ENCODE data around the gene DAPL1.

DAPL1 gene

DNA sequence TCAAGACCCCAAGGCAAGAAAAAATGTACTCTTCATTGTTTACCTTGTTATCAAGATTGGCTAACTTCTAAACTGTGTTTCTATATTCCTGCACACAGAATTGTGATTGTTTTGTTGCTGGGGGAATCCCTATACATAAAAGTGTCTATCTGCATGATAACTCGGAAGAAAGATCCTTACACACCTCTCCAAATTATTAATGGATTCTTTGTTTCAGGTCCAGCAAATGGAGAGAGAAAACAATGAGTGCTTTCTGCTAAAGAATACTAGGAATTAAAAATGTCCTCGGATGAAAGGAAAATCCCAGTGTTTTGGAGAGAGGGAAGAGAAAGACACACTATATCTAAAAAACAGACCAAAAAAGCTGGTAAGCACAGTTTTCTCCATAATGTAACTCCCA lies 6.2 kb upstream of the DAPL1 start:
- Histone ChIP-seq H3K9me3 (ENCODE audit: control insufficient read depth, low read length) (peaks cover 5% of the 10 kb centered on the region), H3K18ac (ENCODE audit: low read depth in 1 of 2, low read length in 2 of 2) (no peak overlapping the region), H3K27ac (ENCODE audit: low read length, poor library complexity, severe bottlenecking) (no peak overlapping the region), H3K4ac (ENCODE audit: low read depth in 1 of 2, low read length in 2 of 2) (no peak overlapping the region), H3K4me1 (ENCODE audit: control insufficient read depth, insufficient read depth, low read depth, low read length) (no peaks in the 10 kb centered on the region), H2BK5ac (ENCODE audit: low read depth, low read length, poor library complexity, severe bottlenecking) (no peak overlapping the region), H4K91ac (ENCODE audit: low read length) (no peak overlapping the region), H3K4me3 (ENCODE audit: insufficient read depth in 1 of 2, low read depth in 1 of 2, low read length in 2 of 2) (no peak overlapping the region), H3K23ac (ENCODE audit: low read length in 2 of 2) (no peak overlapping the region), H3K9ac (ENCODE audit: low read length) (no peak overlapping the region), H3K36me3 (ENCODE audit: control insufficient read depth in 1 of 2, insufficient read depth in 2 of 2, low read depth in 1 of 2, low read length in 2 of 2) (no peaks in the 10 kb centered on the region), H2BK15ac (ENCODE audit: low read depth, poor library complexity, severe bottlenecking) (no peak overlapping the region), H4K8ac (ENCODE audit: low read length) (no peak overlapping the region), H3K27me3 (ENCODE audit: control insufficient read depth in 1 of 2, insufficient read depth in 1 of 2, low read length in 2 of 2) (peaks cover 0 to 6% of the 10 kb centered on the region in 2 experiments), H2AFZ (ENCODE audit: low read depth, low read length) (no peak overlapping the region), H3K4me2 (ENCODE audit: low read length, poor library complexity, severe bottlenecking) (no peak overlapping the region), H3K14ac (ENCODE audit: low read length in 2 of 2) (no peak overlapping the region), H2BK12ac (ENCODE audit: low read length in 2 of 2) (no peak overlapping the region), H3K79me1 (replicated peaks; ENCODE audit: low read length, poor library complexity, severe bottlenecking) (no peaks in the 10 kb centered on the region), H2AK5ac (ENCODE audit: low read length, severe bottlenecking) (no peak overlapping the region), H2BK120ac (ENCODE audit: low read depth, low read length) (no peak overlapping the region)
- no CpG with 5 or more reads among the region's 2 CpGs for WGBS
- DNase-seq: no peak

DNA sequence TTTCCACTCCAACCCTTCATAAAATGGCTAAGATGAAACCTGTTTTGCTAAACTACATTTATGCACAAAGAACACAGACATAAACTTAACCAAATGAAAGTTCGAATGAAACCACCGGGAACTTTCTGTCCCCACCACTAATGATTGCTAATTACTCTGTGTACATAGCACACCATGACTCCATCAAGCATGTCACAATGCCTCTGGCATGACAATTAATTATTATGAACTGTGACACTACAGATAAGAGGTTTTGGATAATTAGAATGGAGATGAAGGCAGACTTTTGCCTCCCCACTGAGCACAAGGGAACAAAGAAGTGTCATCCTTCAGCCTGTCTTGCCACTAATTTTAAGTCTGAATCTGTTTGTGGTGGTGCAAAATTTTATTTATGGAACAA lies 1.5 kb downstream of the DAPL1 start:
- no peak overlapping the region for H3K4me3 ChIP-seq (ENCODE audit: insufficient read depth in 1 of 2, low read depth in 1 of 2, low read length in 2 of 2)
- H3K14ac ChIP-seq (ENCODE audit: low read length in 2 of 2): no peak overlapping the region
- no peak overlapping the region for H2BK5ac ChIP-seq (ENCODE audit: low read depth, low read length, poor library complexity, severe bottlenecking)
- H2BK15ac ChIP-seq (ENCODE audit: low read depth, poor library complexity, severe bottlenecking): no peak overlapping the region
- no peaks in the 10 kb centered on the region for H3K9me3 ChIP-seq (ENCODE audit: control insufficient read depth, low read length)
- peaks cover 6% of the 10 kb centered on the region for H3K4me1 ChIP-seq (ENCODE audit: control insufficient read depth, insufficient read depth, low read depth, low read length)
- H3K36me3 ChIP-seq (ENCODE audit: control insufficient read depth in 1 of 2, insufficient read depth in 2 of 2, low read depth in 1 of 2, low read length in 2 of 2): no peaks in the 10 kb centered on the region
- no peak overlapping the region for H3K4ac ChIP-seq (ENCODE audit: low read depth in 1 of 2, low read length in 2 of 2)
- no peak overlapping the region for H2AFZ ChIP-seq (ENCODE audit: low read depth, low read length)
- WGBS: 46% methylated on average over 2 of the region's 2 CpGs
- no peak for DNase-seq
- no peak overlapping the region for H2AK5ac ChIP-seq (ENCODE audit: low read length, severe bottlenecking)
- H3K4me2 ChIP-seq (ENCODE audit: low read length, poor library complexity, severe bottlenecking): no peak overlapping the region
- H4K8ac ChIP-seq (ENCODE audit: low read length): no peak overlapping the region
- H3K23ac ChIP-seq (ENCODE audit: low read length in 2 of 2): no peak overlapping the region
- no peak overlapping the region for H3K9ac ChIP-seq (ENCODE audit: low read length)
- peaks cover 13 to 22% of the 10 kb centered on the region in 2 experiments for H3K27me3 ChIP-seq (ENCODE audit: control insufficient read depth in 1 of 2, insufficient read depth in 1 of 2, low read length in 2 of 2)
- no peak overlapping the region for H3K27ac ChIP-seq (ENCODE audit: low read length, poor library complexity, severe bottlenecking)
- H2BK120ac ChIP-seq (ENCODE audit: low read depth, low read length): no peak overlapping the region
- H4K91ac ChIP-seq (ENCODE audit: low read length): no peak overlapping the region
- H3K18ac ChIP-seq (ENCODE audit: low read depth in 1 of 2, low read length in 2 of 2): no peak overlapping the region
- H3K79me1 ChIP-seq (replicated peaks; ENCODE audit: low read length, poor library complexity, severe bottlenecking): no peaks in the 10 kb centered on the region
- H2BK12ac ChIP-seq (ENCODE audit: low read length in 2 of 2): no peak overlapping the region

DNA sequence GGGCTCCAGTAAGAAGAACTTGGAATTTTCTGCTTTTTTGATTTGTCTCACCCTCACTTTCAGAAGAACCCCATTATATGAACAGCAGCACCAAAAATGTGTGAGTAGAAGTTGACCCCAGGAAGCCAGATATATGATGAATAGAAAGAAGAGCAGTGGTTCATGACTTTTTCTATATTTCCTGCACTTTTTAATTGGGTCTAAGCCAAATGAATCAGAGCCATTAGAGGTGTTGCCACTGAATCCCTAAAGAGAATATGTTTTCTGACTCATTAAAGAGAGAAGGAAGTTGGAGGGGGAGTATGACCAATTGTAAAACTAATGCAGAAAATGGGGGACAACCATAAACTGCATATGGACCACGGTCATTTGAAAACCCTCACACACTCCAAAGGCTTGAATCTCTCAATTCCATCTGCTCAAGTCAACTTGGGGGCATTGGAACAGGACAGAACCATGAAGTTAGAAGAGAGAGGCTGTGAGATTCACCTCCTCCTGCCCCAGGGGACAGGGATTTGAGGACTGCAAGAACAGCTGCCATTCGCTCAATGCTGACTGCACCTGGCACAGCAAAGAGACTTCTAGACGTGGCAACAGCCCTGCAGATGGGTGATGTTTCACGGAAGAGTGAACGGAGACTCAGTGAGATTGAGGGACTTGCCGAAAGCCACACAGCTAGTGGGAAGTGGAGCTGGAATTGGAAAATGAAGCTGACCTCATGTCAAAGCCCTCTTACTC lies 3.0 kb downstream of the DAPL1 start:
- peak overlapping the region in 1 of 2 experiments; percentile 34 for H3K18ac ChIP-seq (ENCODE audit: low read depth in 1 of 2, low read length in 2 of 2)
- H3K4me1 ChIP-seq (ENCODE audit: control insufficient read depth, insufficient read depth, low read depth, low read length): peaks cover 6% of the 10 kb centered on the region
- no peak overlapping the region for H3K4me2 ChIP-seq (ENCODE audit: low read length, poor library complexity, severe bottlenecking)
- no peak overlapping the region for H3K14ac ChIP-seq (ENCODE audit: low read length in 2 of 2)
- H3K27ac ChIP-seq (ENCODE audit: low read length, poor library complexity, severe bottlenecking): no peak overlapping the region
- H3K4ac ChIP-seq (ENCODE audit: low read depth in 1 of 2, low read length in 2 of 2): no peak overlapping the region
- no peak overlapping the region for H3K4me3 ChIP-seq (ENCODE audit: insufficient read depth in 1 of 2, low read depth in 1 of 2, low read length in 2 of 2)
- no peak overlapping the region for H2BK12ac ChIP-seq (ENCODE audit: low read length in 2 of 2)
- WGBS: 82% methylated on average over 5 of the region's 6 CpGs
- no peak overlapping the region for H2AK5ac ChIP-seq (ENCODE audit: low read length, severe bottlenecking)
- H3K9me3 ChIP-seq (ENCODE audit: control insufficient read depth, low read length): no peaks in the 10 kb centered on the region
- no peak overlapping the region for H2BK120ac ChIP-seq (ENCODE audit: low read depth, low read length)
- no peak overlapping the region for H4K8ac ChIP-seq (ENCODE audit: low read length)
- H3K9ac ChIP-seq (ENCODE audit: low read length): no peak overlapping the region
- DNase-seq: no peak
- H3K23ac ChIP-seq (ENCODE audit: low read length in 2 of 2): no peak overlapping the region
- H2AFZ ChIP-seq (ENCODE audit: low read depth, low read length): no peak overlapping the region
- H3K27me3 ChIP-seq (ENCODE audit: control insufficient read depth in 1 of 2, insufficient read depth in 1 of 2, low read length in 2 of 2): peaks cover 13 to 22% of the 10 kb centered on the region in 2 experiments
- H3K36me3 ChIP-seq (ENCODE audit: control insufficient read depth in 1 of 2, insufficient read depth in 2 of 2, low read depth in 1 of 2, low read length in 2 of 2): no peaks in the 10 kb centered on the region
- H3K79me1 ChIP-seq (replicated peaks; ENCODE audit: low read length, poor library complexity, severe bottlenecking): no peaks in the 10 kb centered on the region
- no peak overlapping the region for H4K91ac ChIP-seq (ENCODE audit: low read length)
- H2BK5ac ChIP-seq (ENCODE audit: low read depth, low read length, poor library complexity, severe bottlenecking): no peak overlapping the region
- no peak overlapping the region for H2BK15ac ChIP-seq (ENCODE audit: low read depth, poor library complexity, severe bottlenecking)

DNA sequence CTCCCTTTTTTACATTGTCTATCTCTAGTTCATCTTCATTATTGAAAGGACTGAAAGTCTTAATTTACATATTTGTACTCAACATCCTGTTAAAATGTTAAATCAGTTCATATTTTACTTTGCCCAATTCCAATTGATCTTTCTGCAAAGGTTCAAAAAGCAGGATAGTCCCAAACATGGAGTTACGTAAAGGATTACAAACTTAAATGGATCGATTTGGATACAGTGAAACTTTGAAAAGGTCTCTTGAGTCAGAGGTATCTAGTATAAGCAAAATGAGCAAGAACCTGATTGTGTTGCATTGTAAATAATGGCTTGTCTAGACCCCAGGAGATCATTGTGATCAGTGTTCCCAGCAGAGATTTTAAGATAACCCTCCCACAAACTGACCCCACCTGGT lies 4.1 kb downstream of the DAPL1 start:
- Histone ChIP-seq H3K18ac (ENCODE audit: low read depth in 1 of 2, low read length in 2 of 2) (no peak overlapping the region), H2BK12ac (ENCODE audit: low read length in 2 of 2) (no peak overlapping the region), H2BK15ac (ENCODE audit: low read depth, poor library complexity, severe bottlenecking) (no peak overlapping the region), H3K14ac (ENCODE audit: low read length in 2 of 2) (no peak overlapping the region), H2BK120ac (ENCODE audit: low read depth, low read length) (no peak overlapping the region), H3K79me1 (replicated peaks; ENCODE audit: low read length, poor library complexity, severe bottlenecking) (no peaks in the 10 kb centered on the region), H3K4ac (ENCODE audit: low read depth in 1 of 2, low read length in 2 of 2) (no peak overlapping the region), H3K9me3 (ENCODE audit: control insufficient read depth, low read length) (no peaks in the 10 kb centered on the region), H4K91ac (ENCODE audit: low read length) (no peak overlapping the region), H2AFZ (ENCODE audit: low read depth, low read length) (no peak overlapping the region), H2BK5ac (ENCODE audit: low read depth, low read length, poor library complexity, severe bottlenecking) (no peak overlapping the region), H3K27ac (ENCODE audit: low read length, poor library complexity, severe bottlenecking) (no peak overlapping the region), H3K36me3 (ENCODE audit: control insufficient read depth in 1 of 2, insufficient read depth in 2 of 2, low read depth in 1 of 2, low read length in 2 of 2) (no peaks in the 10 kb centered on the region), H3K4me2 (ENCODE audit: low read length, poor library complexity, severe bottlenecking) (no peak overlapping the region), H4K8ac (ENCODE audit: low read length) (no peak overlapping the region), H3K4me1 (ENCODE audit: control insufficient read depth, insufficient read depth, low read depth, low read length) (peaks cover 6% of the 10 kb centered on the region), H2AK5ac (ENCODE audit: low read length, severe bottlenecking) (no peak overlapping the region), H3K4me3 (ENCODE audit: insufficient read depth in 1 of 2, low read depth in 1 of 2, low read length in 2 of 2) (no peak overlapping the region), H3K9ac (ENCODE audit: low read length) (no peak overlapping the region), H3K27me3 (ENCODE audit: control insufficient read depth in 1 of 2, insufficient read depth in 1 of 2, low read length in 2 of 2) (peaks cover 13 to 22% of the 10 kb centered on the region in 2 experiments), H3K23ac (ENCODE audit: low read length in 2 of 2) (no peak overlapping the region)
- DNase-seq: no peak
- 100% methylated on average over 2 of the region's 2 CpGs for WGBS
